ENCODE results near the gene EXPH5.
"Not testable (repeated sequence)": the region's sequence is repeated elsewhere in the genome, so short reads cannot be mapped to it uniquely, and the experiment has no call there.

The EXPH5 gene

GRCh38 chr11:108602818-108603217 is 9.2 kb upstream of the EXPH5 start:
- DNase-seq, result not testable (repeated sequence)

DNA sequence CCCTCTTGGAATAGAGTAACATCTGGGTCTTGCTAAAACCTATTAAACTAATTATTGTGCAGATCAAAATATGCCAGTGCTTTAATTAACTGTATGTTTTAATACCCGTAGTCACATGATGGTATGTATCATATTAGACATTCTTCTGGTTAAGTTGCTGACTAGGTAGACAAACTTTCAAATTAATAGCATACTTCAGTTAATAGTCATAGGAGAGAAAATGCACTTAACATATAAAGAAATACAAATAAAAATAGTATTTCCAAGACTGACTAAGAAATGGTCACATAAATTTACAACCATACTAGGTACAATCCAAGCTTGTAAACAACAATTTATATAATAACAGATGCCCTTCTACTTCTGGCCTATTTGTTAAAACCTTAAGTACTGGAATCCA is 7.6 kb upstream of the EXPH5 start:
- no peak for DNase-seq

GRCh38 chr11:108599978-108600377 is 6.4 kb upstream of the EXPH5 start:
- DNase-seq, result no peak

DNA sequence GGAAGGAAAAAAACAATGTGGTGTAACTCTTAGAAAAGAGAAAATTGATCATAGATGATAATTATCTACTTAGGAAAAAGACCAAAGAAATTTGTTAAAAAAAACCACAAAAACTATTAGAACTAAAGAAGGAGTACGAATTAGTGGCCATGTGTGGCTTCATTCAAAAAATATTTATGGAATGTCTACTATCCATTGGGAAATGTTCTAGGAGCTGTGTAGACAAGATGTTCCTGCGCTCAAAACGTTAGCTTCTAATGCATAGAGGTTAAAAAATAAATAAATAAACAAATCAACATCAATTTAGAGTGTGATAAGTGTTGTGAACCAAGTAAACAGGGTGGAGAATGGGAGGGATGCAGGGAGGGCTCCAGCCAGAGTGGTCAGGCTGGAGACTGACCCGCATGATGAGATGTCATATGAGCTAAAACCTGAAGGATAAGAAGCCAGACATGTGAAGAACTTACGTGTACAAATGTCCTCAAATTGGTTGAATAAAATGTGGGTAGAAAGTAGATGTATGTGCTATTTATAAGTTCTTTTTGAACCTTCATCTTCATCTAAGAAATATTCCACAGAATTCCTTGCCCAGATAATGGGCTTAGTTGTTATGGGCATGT is 4.3 kb upstream of the EXPH5 start:
- no peak for DNase-seq

DNA sequence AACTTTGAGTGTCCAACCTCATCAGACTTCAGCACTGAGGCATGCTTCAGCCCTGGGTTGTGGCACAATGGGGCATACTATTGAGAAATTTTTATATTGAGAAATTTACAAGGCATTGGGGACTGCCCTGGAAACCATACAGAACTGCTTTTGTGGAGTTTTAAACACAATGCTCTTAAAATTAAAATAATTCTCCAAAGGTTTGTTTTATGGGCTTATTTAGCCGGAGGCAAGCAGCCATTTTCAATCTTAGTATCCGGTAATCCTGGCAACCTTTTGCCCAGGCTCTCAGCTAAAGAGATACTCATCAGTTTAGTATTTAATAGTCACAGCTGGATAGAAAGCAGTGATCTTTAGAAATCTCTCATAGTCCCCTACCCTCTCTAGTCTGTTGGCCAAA is 3.1 kb upstream of the EXPH5 start:
- no peak for DNase-seq

DNA sequence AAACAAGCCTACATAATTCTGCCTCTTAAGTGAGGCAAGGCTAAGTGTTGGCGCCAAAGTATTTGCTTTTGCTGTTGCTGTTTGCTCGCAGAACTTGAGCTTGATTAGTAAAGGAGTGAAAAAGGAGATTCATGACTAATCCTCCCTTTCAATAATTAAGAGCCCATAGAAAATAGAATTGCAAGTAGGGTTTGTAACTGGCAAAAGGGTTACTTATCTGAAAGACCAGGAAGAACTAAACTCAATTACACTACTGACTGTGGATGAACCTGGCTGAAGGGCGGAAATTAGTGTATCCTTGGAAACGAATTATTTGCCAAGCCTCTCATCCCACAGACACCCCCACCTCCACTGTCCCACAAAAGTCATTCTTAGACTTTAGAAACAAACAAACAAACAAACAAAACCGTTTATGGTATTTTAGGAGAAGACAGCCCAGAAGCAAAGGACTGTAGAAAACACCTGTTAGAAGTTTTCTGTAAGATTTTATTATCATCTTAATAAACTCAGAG is 411 bp upstream of the EXPH5 start:
- DNase-seq, result no peak

DNA sequence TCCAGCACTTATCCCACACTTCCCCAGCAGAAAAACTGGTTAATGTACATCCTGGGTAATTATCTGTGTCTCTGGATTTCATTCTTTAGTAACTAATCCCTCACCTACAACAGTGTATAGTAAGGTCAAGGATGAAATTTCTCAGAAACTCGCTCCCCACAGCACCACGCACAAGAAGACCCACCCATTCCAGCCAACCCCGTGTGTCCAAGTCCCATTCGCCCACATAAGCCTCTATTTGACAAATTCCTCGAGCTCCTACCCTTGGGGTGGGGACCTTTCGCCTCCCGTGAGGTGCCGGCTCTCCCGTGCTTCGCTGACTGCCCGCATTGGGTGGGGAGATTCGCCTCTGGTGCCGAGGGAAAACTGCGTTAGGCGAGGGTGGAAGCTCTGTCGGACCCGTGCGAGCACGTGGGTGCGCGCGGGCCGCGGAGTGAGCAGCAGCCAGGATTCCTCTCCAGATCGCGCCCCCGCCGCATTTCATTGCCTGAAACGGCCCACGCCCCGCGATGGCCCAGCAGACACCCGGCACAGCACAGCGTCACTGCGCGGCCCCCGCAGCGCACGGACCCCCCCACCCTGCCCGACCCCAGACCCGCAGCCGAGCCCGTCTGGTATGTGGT is 866 bp downstream of the EXPH5 start:
- DNase-seq, result no peak

- no peak for DNase-seq
Measured at GRCh38 chr11:108591893-108592292, 1.7 kb downstream of the EXPH5 start.

GRCh38 chr11:108589136-108589535 is 4.4 kb downstream of the EXPH5 start:
- no peak for DNase-seq

GRCh38 chr11:108588287-108588686 is 5.3 kb downstream of the EXPH5 start:
- no peak for DNase-seq

DNA sequence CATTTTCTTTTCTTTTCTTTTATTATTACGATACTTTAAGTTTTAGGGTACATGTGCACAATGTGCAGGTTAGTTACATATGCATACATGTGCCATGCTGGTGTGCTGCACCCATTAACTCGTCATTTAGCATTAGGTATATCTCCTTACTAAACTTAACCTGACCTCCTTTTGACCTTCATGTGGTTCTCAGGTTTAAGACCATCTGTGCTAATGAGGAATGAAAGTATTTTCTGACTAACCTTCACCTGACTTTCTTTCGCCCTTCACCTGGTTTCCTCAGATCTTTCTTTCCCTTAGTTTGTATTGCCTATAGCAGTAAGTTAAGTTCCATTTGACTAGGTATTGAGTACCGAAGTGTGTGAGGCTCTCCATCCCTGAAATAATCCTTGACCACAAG is 6.5 kb downstream of the EXPH5 start:
- DNase-seq, result no peak

- DNase-seq, result no peak
Measured at GRCh38 chr11:108586600-108586999, 7.0 kb downstream of the EXPH5 start.

- not testable (repeated sequence) for DNase-seq
Measured at GRCh38 chr11:108586185-108586584, 7.4 kb downstream of the EXPH5 start.

- no peak for DNase-seq
Measured at GRCh38 chr11:108584973-108585372, 8.6 kb downstream of the EXPH5 start.

DNA sequence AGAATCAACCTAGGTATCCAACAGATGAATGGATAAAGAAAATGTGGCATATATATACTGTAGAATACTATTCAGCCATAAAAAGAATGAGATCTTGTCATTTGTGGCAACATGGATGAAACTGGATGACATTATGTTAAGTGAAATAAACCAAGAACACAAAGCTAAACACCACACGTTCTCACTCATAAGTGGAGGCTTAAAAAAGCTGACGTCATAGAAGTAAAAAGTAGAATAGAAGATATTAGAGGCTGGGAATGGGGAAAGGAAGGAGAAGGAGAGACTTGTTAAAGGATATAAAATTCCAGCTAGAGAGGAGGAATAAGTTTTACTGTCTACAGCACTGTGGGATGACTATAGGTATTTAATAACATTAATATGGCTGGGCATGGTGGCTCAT is 12.9 kb downstream of the EXPH5 start:
- DNase-seq, result no peak

DNA sequence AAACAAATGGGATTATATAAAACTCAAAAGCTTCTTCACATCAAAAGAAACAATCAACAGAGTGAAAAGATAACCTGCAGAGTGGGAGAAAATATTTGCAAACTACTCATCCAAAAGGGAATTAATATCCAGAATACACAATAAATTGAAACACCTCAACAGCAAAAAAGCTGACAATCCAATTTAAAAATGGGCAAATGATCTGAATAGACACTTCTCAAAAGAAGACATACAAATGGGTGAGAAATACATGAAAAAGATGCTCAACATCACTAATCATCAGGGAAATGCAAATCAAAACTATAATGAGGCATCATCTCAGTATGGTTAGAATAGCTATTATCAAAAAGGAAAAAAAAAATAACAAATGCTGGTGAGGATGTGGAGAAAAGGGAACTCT is 13.5 kb downstream of the EXPH5 start:
- DNase-seq, result no peak

DNA sequence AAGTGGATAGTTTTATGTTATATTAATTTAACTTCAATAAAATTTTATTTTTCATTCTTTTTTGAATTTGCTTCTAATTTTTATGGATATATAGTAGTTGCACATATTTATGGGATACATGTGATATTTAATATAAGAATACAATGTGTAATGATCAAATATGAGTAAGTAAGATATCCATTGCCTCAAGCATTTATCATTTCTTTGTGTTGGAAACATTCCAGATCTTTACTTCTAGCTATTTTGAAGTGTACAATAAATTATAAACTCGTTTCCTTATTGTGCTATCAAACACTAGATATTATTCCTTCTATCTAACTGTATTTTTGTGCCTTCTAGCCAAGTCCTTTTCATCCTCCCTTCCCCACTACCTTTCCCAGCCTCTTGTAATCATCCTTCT is 17.0 kb downstream of the EXPH5 start:
- DNase-seq, result no peak

DNA sequence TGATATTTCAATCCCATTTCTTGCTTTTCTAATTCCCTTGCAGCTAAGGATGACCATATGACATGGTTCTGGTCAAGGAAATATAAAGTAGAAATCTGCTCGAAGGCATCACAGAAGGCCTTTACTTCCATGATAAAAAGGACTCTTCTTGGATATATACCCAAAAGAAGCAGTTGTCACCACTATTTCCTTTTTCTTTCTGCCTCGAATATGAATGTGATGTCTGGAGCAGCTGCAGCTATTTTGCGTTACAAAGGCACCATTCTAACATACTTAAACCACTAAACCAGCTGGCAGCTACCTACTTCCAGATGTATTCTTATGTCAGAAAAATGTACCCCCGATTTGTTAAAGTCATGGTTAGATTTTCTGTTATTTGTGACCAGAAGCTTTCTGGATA is 18.9 kb downstream of the EXPH5 start:
- no peak for DNase-seq

DNA sequence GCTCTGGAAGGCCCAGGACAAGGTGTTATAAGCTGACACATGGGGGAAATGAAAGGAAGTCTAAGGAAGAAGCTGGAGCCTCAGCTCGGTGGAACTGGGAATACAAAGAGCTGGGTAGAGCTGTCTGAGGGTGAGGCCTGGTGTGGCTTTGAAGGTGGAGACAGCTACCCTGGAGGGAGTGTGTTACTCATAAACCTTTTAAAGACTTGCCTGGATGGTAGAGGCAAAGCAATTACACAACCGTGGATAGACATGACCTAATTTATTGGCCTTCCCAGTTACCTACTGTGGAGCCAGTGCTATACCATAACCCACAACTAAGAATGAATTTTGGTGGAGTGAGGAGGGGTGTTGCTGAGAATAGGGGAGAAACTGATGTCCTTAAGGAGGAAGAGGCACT is 22.6 kb downstream of the EXPH5 start:
- DNase-seq, result no peak

DNA sequence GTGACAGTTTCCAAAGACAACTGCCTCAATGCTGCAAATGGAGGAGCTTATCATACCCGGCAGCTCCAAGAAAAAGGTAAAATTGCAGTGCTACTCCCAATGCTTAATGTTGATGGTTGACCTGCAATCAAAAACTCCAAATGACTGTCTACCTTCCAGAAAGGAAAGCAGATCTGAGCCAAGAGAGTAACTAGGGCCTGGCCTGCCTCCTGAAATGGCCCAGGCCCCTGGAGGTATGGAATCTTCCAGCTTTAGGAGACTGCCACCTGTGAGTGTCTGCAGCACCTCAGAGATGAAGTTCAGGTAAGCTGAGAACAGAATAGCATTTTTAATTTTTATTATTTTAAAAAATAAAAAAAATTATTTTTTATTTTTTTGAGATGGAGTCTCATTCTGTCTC is 23.7 kb downstream of the EXPH5 start:
- DNase-seq, result no peak

DNA sequence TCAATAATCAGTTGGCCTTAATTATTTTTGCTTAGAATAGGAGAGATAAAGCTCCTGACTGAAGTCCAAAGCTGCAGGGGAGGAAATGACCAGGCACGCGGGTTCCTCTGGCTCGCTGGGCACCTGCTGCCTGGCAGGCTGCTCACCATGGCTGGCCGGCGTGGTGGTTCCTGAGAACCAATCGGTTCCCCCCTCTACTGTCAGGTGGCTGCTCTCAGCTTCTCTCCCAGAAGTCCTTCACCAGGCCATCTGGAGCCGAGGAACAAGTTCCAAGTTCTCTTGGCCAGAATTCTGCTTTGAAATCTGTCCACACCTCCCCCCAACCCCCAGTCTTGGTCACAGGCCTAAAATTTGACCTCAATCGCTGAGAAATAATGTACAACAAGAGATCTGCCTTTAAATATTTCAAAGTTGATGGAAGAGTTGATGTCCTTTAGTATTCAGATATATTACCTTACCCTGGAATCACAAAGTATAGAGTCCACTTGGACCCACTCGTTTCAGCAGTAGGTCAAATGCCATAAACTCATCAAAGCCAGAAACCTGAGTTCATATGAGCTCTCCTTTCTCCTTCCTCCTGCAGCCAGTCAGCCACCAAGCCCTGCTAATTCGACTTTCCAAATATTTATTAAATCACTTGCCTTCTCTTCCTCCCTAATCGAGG is 25.2 kb downstream of the EXPH5 start:
- DNase-seq, result no peak

- no peak for DNase-seq
Measured at GRCh38 chr11:108565653-108566052, 27.9 kb downstream of the EXPH5 start.

- no peak for DNase-seq
Measured at GRCh38 chr11:108562746-108563581, 30.6 kb downstream of the EXPH5 start.

Data from T1000 (cell line).